B cell (primary cell): ENCODE data around the gene RTN4. TPM values are rescaled to one million over a fixed set of nuclear protein-coding genes. Genes with fewer than 3 reads are reported as not detected.

Experiments
- ATAC-seq: fragments of 200-7000 bp; cut with Tn5 transposase; one replicate; pipeline ENCODE4 v1.10.0; 2021; ENCODE audit warnings: low read depth, mild to moderate bottlenecking, moderate number of reproducible peaks, moderate library complexity
- CTCF ChIA-PET: fragments of 350-600 bp; sonication (Branson Sonifier 250); formaldehyde crosslinking; loops from one replicate; lab custom pipeline; 2021; ENCODE audit warnings: antibody characterized with exemption, inconsistent platforms; lab: Charles Lee
- POLR2A ChIA-PET: fragments of 350-600 bp; sonication (Branson Sonifier 250); formaldehyde crosslinking; loops from one replicate; lab custom pipeline; 2021; ENCODE audit warnings: antibody characterized with exemption; lab: Charles Lee
- DNase-seq: peaks from one replicate; pipeline ENCODE4 v3.0.0; 2013
- H2AFZ ChIP-seq: 2 replicates; pipeline ENCODE4 v1.6.1; 2012; ENCODE audit warnings: mild to moderate bottlenecking, low read depth, low read length; ENCODE audit not compliant: insufficient read depth, poor library complexity, severe bottlenecking
- H3K27ac ChIP-seq, 2 donors: 1 replicate in 1 of 2; 2 replicates in 1 of 2; pipeline ENCODE4 v1.5.1; 2012 to 2013; ENCODE audit warnings: low read length in 2 of 2, mild to moderate bottlenecking in 2 of 2, moderate library complexity in 1 of 2
- H3K27me3 ChIP-seq, 4 experiments: fragments of 200-600 bp in 1 of 4; sonication (generic) in 1 of 4; replicated peaks in 1 of 4; 1 replicate in 2 of 4; 2 replicates in 2 of 4; pipeline versions ENCODE4 v1.6.1 to v1.7.0; 2013 to 2016; ENCODE audit warnings: low read length in 3 of 4, mild to moderate bottlenecking in 2 of 4, mixed read lengths in 1 of 4, moderate library complexity in 1 of 4; ENCODE audit not compliant: insufficient read depth in 4 of 4, control insufficient read depth in 3 of 4; ENCODE audit errors: control extremely low read depth in 1 of 4
- H3K36me3 ChIP-seq, 2 experiments: replicated peaks in 1 of 2; 1 replicate in 1 of 2; 2 replicates in 1 of 2; pipeline versions ENCODE4 v1.6.1 to v1.7.1; 2013; ENCODE audit warnings: low read length in 1 of 2; ENCODE audit not compliant: insufficient read depth in 2 of 2, control insufficient read depth in 1 of 2; ENCODE audit errors: control extremely low read depth in 1 of 2, extremely low read depth in 1 of 2
- H3K4me1 ChIP-seq, 2 donors: fragments of 200-600 bp in 1 of 2; sonication (generic) in 1 of 2; 1 replicate in 1 of 2; 2 replicates in 1 of 2; pipeline versions ENCODE4 v1.5.1 to v1.6.1; 2013 to 2017; ENCODE audit warnings: low read length in 2 of 2; ENCODE audit not compliant: control insufficient read depth in 2 of 2, insufficient read depth in 2 of 2
- H3K4me2 ChIP-seq: replicated peaks from 2 replicates; pipeline ENCODE3; 2012; ENCODE audit warnings: mild to moderate bottlenecking, low read depth, low read length; ENCODE audit not compliant: poor library complexity, severe bottlenecking
- H3K4me3 ChIP-seq, 5 experiments: fragments of 200-600 bp in 1 of 5; sonication (generic) in 1 of 5; 1 replicate in 3 of 5; 2 replicates in 2 of 5; pipeline versions ENCODE4 v1.5.1 to v1.7.0; 2011 to 2016; ENCODE audit warnings: low read length in 4 of 5, mild to moderate bottlenecking in 4 of 5, low read depth in 2 of 5, control low read depth in 1 of 5, moderate library complexity in 1 of 5; ENCODE audit not compliant: insufficient read depth in 1 of 5; ENCODE audit errors: control extremely low read depth in 1 of 5, extremely low read depth in 1 of 5
- H3K79me2 ChIP-seq: fragments of 200-600 bp; sonication (generic); one replicate; pipeline ENCODE4 v1.6.0; 2016; ENCODE audit warnings: low read length; ENCODE audit not compliant: control insufficient read depth, insufficient read depth
- H3K9ac ChIP-seq: fragments of 200-600 bp; sonication (generic); 2 replicates; pipeline ENCODE4 v1.6.1; 2017; ENCODE audit warnings: mild to moderate bottlenecking, low read length, moderate library complexity
- H3K9me3 ChIP-seq, 3 donors: one replicate each; pipeline versions ENCODE4 v1.6.1 to v1.7.1; 2013; ENCODE audit warnings: low read length in 2 of 3; ENCODE audit not compliant: control insufficient read depth in 2 of 3, insufficient read depth in 1 of 3; ENCODE audit errors: control extremely low read depth in 1 of 3
- H4K20me1 ChIP-seq: 2 replicates; pipeline ENCODE4 v1.6.0; 2012; ENCODE audit warnings: mild to moderate bottlenecking, low read length; ENCODE audit not compliant: insufficient read depth, control insufficient read depth, poor library complexity, severe bottlenecking
- H3K27ac Mint-ChIP-seq: one replicate; pipeline ENCODE4 v1.8.0; 2021; ENCODE audit warnings: mixed read lengths
- H3K27me3 Mint-ChIP-seq: one replicate; pipeline ENCODE4 v1.8.0; 2021; ENCODE audit warnings: mixed read lengths
- H3K4me1 Mint-ChIP-seq: one replicate; pipeline ENCODE4 v1.8.0; 2021; ENCODE audit warnings: mixed read lengths
- H3K4me3 Mint-ChIP-seq: one replicate; pipeline ENCODE4 v1.8.0; 2021; ENCODE audit warnings: mixed read lengths
- H3K9me3 Mint-ChIP-seq: one replicate; pipeline ENCODE4 v1.8.0; 2022; ENCODE audit warnings: mixed read lengths; ENCODE audit not compliant: insufficient read depth
- EZH2 ChIP-seq: IDR thresholded peaks from 2 replicates; pipeline ENCODE4 v1.6.1; 2012; ENCODE audit warnings: borderline replicate concordance, low read depth, mild to moderate bottlenecking, moderate library complexity, low read length; ENCODE audit not compliant: insufficient read depth, poor library complexity, severe bottlenecking
- WGBS: methylation state at CpG from one replicate; pipeline ENCODE4 v1.1.5; 2013; ENCODE audit warnings: missing lambda C conversion rate; ENCODE audit not compliant: insufficient coverage; 5-methylcytosine and 5-hydroxymethylcytosine counted together
- intact Hi-C: fragments of 100-400 bp; cut with micrococcal nuclease; formaldehyde crosslinking; loops from one replicate; pipeline ENCODE4 v1.10.0; 2022
- polyA plus RNA-seq: library from polyadenylated mRNA; depleted of rRNA; stranded (reverse); fragments of >200 nt; gene quantifications from 2 replicates; pipeline ENCODE4 v1.2.3, GENCODE V29; 2012
- total RNA-seq, 2 donors: library from RNA; stranded (reverse); fragments of 120-200 nt in 1 of 2; gene quantifications; 1 replicate in 1 of 2; 2 replicates in 1 of 2; pipeline versions ENCODE4 v1.2.3 to v1.2.4, GENCODE V29; 2013 to 2022
- TF ChIP-seq, protein P1 (sequence below): fragments of 200-600 bp; IDR thresholded peaks from one replicate; pipeline ENCODE4 v1.8.0; 2022; ENCODE audit warnings: antibody characterized with exemption, mild to moderate bottlenecking

The RTN4 gene
- total and polyA plus RNA-seq, 2 donors (not counting 1 experiment from before 2014, with no cell fraction given), result 30.8 to 65.9 TPM

DNA sequence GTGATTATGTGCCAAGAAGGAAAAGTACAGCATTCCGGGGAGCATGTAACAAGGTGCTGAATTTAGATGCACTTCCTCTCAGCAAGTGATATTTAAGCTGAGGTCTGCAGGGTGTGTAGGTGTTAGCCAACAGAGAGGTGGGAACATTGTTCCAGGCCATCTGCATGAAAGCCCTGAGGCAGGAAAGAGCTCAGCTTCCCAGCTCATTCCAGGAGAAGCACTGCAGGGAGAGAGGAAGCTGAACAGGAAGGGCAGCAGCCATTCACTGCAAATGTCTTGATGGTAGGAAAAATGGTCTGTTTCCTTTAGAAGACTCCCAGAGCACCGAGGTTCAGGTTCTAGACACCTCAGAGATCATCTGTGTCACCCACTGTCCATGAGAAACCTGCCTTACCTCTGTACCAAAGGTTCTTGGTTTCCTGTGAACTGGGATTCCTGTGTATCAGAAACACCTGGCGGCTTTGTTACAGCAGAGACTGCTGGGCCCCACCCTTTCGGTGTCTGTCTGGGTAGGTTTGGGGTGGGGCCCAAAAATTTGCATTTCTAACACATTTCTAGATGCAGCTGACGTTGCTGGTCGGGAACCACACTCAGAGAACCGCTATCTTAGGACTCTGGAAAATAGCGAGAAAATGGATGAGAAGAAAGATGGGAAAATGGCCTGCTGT lies 84.0 kb downstream of the RTN4 start:
- no peak overlapping the region for H3K4me3 Mint-ChIP-seq
- DNase-seq (no peak), ATAC-seq (no peak)
- H3K4me1 Mint-ChIP-seq, result peaks cover 15% of the 10 kb centered on the region
- H4K20me1 ChIP-seq, result no peaks in the 10 kb centered on the region
- H3K27me3 Mint-ChIP-seq, result no peaks in the 10 kb centered on the region
- intact Hi-C loops, result no loop called here
- ChIA-PET POLR2A (no interaction called here), CTCF (no interaction called here)
- H3K4me3 ChIP-seq, result no peak overlapping the region
- peaks cover 0 to 5% of the 10 kb centered on the region in 2 donors for H3K4me1 ChIP-seq
- no peaks in the 10 kb centered on the region for H3K9me3 Mint-ChIP-seq
- H3K4me2 ChIP-seq, result no peak overlapping the region
- H3K79me2 ChIP-seq, result no peaks in the 10 kb centered on the region
- TF ChIP-seq, protein P1, sequence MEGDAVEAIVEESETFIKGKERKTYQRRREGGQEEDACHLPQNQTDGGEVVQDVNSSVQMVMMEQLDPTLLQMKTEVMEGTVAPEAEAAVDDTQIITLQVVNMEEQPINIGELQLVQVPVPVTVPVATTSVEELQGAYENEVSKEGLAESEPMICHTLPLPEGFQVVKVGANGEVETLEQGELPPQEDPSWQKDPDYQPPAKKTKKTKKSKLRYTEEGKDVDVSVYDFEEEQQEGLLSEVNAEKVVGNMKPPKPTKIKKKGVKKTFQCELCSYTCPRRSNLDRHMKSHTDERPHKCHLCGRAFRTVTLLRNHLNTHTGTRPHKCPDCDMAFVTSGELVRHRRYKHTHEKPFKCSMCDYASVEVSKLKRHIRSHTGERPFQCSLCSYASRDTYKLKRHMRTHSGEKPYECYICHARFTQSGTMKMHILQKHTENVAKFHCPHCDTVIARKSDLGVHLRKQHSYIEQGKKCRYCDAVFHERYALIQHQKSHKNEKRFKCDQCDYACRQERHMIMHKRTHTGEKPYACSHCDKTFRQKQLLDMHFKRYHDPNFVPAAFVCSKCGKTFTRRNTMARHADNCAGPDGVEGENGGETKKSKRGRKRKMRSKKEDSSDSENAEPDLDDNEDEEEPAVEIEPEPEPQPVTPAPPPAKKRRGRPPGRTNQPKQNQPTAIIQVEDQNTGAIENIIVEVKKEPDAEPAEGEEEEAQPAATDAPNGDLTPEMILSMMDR, result no peak
- no peak for TF ChIP-seq EZH2
- no peak overlapping the region for H3K27ac ChIP-seq
- no peak overlapping the region for H3K9ac ChIP-seq
- peaks cover 0 to 6% (median 0%) of the 10 kb centered on the region in 3 donors for H3K9me3 ChIP-seq
- no peak overlapping the region for H2AFZ ChIP-seq
- no peaks in the 10 kb centered on the region for H3K27me3 ChIP-seq
- H3K36me3 ChIP-seq, result peaks cover 0 to 27% of the 10 kb centered on the region in 2 experiments
- WGBS, result 73% methylated on average over 4 of the region's 8 CpGs
- H3K27ac Mint-ChIP-seq, result peak overlapping the region; percentile 12

DNA sequence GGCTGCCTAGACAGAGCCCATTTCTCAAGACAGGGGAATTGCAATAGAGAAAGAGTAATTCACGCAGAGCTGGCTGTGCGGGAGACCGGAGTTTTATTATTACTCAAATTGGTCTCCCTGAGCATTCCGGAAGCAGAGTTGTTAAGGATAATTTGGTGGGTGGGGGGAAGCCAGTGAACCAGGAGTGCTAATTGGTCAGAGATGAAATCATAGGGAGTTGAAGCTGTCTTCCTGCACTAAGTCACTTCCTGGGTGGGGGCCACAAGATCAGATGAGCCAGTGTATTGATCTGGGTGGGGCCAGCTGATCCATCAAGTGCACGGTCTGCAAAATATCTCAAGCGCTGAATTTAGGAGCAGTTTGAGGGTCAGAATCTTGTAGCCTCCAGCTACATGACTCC lies 84.8 kb downstream of the RTN4 start:
- Histone ChIP-seq H3K36me3 (peaks cover 0 to 22% of the 10 kb centered on the region in 2 experiments), H3K27me3 (no peaks in the 10 kb centered on the region), H2AFZ (no peak overlapping the region), H3K4me3 (no peak overlapping the region), H3K4me1 (peaks cover 0 to 5% of the 10 kb centered on the region in 2 donors), H3K9ac (no peak overlapping the region), H4K20me1 (no peaks in the 10 kb centered on the region), H3K79me2 (no peaks in the 10 kb centered on the region), H3K27ac (no peak overlapping the region), H3K4me2 (no peak overlapping the region), H3K9me3 (peaks cover 0 to 6% (median 0%) of the 10 kb centered on the region in 3 donors)
- Mint-ChIP-seq H3K4me3 (no peak overlapping the region), H3K4me1 (peaks cover 15% of the 10 kb centered on the region), H3K27me3 (no peaks in the 10 kb centered on the region), H3K27ac (no peak overlapping the region), H3K9me3 (no peaks in the 10 kb centered on the region)
- DNase-seq (no peak), ATAC-seq (no peak)
- WGBS, result 100% methylated on average over 5 of the region's 6 CpGs
- CTCF ChIA-PET, result no interaction called here
- TF ChIP-seq, protein P1, result no peak
- no peak for TF ChIP-seq EZH2
- POLR2A ChIA-PET, result no interaction called here
- intact Hi-C loops, result no loop called here
